ENCODE results near the gene VTI1A.

DNA sequence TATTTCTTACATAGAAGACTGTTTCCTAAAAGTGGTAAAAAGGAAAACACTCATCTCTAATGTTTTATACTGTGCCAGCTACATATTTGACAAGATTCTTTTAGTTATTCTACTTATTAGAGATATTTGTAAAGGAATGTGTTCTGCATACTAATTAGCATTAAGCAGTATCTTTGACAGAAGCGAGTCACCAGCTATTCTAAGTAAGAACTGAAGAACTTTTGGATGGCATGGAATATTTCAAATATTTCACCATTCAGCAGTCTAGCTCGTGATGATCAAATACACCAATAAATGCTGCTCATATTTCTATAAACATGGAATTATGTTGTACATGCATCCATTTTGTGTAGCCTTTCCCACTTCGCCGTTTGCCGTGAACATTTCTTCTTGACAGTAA, 261.4 kb downstream of the VTI1A start:
- no peak for TF ChIP-seq CTCF (IDR thresholded peaks at IDR 0.05)
- TF ChIP-seq POLR2AphosphoS5 (IDR thresholded peaks at IDR 0.05), result no peak
